OCI-LY1 (cell line): ENCODE measurements around the gene EIF4EBP3.

Source experiments
- CTCF ChIP-seq: fragments of 200-600 bp; sonication (generic), shearing (Covaris generic); IDR thresholded peaks from 2 replicates; pipeline ENCODE4 v1.5.1; 2017; ENCODE audit warnings: mild to moderate bottlenecking, antibody characterized with exemption, low read length, moderate library complexity, mixed read lengths
- EZH2 ChIP-seq: fragments of 200-600 bp; sonication (generic), shearing (Covaris generic); IDR thresholded peaks from 2 replicates; pipeline ENCODE4 v1.8.0; 2017; ENCODE audit warnings: borderline replicate concordance, mixed run types, mild to moderate bottlenecking, antibody characterized with exemption, low read length, moderate library complexity, mixed read lengths

GRCh38 chr5:140571105-140571504 is 23.6 kb downstream of the EIF4EBP3 start:
- TF ChIP-seq CTCF: no peak
- TF ChIP-seq EZH2: no peak
